ENCODE data around the gene REXO1. TPM values are rescaled to one million over a fixed set of nuclear protein-coding genes. Genes with fewer than 3 reads are reported as not detected.
A peak's percentile ranks its signal among the peaks of the same experiment; 100 is the strongest.

The REXO1 gene
- total and polyA plus RNA-seq, 2 experiments from 2014 or later, result 20.2 to 90.1 TPM

DNA sequence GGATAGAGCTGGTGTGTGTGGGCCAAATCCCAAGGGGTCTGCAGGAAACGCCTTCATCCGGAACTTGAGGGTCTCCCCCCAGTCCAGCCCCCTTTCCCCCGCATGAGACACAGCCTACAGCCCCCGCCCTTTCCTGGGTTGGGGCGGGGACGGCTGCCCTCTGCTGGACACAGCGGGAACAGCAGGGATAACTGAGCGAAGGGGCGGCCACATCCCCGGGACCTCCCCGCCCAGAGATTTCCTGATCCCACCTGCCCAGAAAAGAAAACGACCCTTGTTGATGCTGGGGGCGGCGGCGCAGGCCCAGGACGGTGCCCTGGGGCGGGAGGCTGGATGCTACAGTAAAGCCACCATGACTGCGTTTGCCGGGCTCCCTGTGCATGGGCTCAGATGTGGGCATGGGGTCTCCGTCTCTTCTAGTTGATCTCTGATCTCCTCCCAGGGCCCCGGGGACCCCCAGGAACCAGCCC is 80.8 kb downstream of the REXO1 start:
- H3F3A ChIP-seq (replicated peaks; ENCODE audit: low read depth), result 0 out of 2 replicates have a peak, but pooled peaks cover 2% of the 10 kb centered on the region
- H3K27me3 Mint-ChIP-seq (ENCODE audit: insufficient read depth, low read depth, poor library complexity), result peaks cover 81% of the 10 kb centered on the region
- H2AFZ ChIP-seq, result no peak overlapping the region
- no peak for DNase-seq (ENCODE audit: low spot score)
- H3K36me3 ChIP-seq (ENCODE audit: insufficient read depth), result no peaks in the 10 kb centered on the region
- peaks cover 29% of the 10 kb centered on the region for H3K9me3 Mint-ChIP-seq
- no peaks in the 10 kb centered on the region for H3K36me3 Mint-ChIP-seq (ENCODE audit: low read depth)
- H3K4me3 ChIP-seq, result 0 out of 2 replicates have a peak overlapping the region, but pooled peaks have one; percentile 12
- peaks cover 16% of the 10 kb centered on the region for H3K4me1 ChIP-seq (ENCODE audit: insufficient read depth)
- no peaks in the 10 kb centered on the region for H3K79me2 ChIP-seq (replicated peaks; ENCODE audit: insufficient read depth)
- peak; percentile 67 for ATAC-seq
- H4K20me1 ChIP-seq (replicated peaks; ENCODE audit: insufficient read depth), result peaks cover 7% of the 10 kb centered on the region
- no peak overlapping the region for H3K27ac ChIP-seq (ENCODE audit: low read depth)
- no peaks in the 10 kb centered on the region for H3K9me2 ChIP-seq (ENCODE audit: insufficient read depth)
- H3K4me1 Mint-ChIP-seq, result peaks cover 6% of the 10 kb centered on the region; the same call in 2 of the 3 replicates
- H3K4me2 ChIP-seq, result no peak overlapping the region; the same call in 1 of the 2 replicates
- no peak for TF ChIP-seq POLR2AphosphoS5 (IDR thresholded peaks at IDR 0.05; ENCODE audit: low read depth)
- TF ChIP-seq CTCF (conservative IDR thresholded peaks at IDR 0.05; ENCODE audit: low read depth in 2 of 2), result peak; percentile 87 to 90
- no peak for TF ChIP-seq CREB1 (CRISPR knock-in tag; IDR thresholded peaks at IDR 0.05; ENCODE audit: low read depth)
- TF ChIP-seq STAT1 (IDR thresholded peaks at IDR 0.05; ENCODE audit: unreplicated experiment), result no peak
- no peak for TF ChIP-seq ZNF114 (CRISPR knock-in tag; IDR thresholded peaks at IDR 0.05)
- TF ChIP-seq, protein P1, sequence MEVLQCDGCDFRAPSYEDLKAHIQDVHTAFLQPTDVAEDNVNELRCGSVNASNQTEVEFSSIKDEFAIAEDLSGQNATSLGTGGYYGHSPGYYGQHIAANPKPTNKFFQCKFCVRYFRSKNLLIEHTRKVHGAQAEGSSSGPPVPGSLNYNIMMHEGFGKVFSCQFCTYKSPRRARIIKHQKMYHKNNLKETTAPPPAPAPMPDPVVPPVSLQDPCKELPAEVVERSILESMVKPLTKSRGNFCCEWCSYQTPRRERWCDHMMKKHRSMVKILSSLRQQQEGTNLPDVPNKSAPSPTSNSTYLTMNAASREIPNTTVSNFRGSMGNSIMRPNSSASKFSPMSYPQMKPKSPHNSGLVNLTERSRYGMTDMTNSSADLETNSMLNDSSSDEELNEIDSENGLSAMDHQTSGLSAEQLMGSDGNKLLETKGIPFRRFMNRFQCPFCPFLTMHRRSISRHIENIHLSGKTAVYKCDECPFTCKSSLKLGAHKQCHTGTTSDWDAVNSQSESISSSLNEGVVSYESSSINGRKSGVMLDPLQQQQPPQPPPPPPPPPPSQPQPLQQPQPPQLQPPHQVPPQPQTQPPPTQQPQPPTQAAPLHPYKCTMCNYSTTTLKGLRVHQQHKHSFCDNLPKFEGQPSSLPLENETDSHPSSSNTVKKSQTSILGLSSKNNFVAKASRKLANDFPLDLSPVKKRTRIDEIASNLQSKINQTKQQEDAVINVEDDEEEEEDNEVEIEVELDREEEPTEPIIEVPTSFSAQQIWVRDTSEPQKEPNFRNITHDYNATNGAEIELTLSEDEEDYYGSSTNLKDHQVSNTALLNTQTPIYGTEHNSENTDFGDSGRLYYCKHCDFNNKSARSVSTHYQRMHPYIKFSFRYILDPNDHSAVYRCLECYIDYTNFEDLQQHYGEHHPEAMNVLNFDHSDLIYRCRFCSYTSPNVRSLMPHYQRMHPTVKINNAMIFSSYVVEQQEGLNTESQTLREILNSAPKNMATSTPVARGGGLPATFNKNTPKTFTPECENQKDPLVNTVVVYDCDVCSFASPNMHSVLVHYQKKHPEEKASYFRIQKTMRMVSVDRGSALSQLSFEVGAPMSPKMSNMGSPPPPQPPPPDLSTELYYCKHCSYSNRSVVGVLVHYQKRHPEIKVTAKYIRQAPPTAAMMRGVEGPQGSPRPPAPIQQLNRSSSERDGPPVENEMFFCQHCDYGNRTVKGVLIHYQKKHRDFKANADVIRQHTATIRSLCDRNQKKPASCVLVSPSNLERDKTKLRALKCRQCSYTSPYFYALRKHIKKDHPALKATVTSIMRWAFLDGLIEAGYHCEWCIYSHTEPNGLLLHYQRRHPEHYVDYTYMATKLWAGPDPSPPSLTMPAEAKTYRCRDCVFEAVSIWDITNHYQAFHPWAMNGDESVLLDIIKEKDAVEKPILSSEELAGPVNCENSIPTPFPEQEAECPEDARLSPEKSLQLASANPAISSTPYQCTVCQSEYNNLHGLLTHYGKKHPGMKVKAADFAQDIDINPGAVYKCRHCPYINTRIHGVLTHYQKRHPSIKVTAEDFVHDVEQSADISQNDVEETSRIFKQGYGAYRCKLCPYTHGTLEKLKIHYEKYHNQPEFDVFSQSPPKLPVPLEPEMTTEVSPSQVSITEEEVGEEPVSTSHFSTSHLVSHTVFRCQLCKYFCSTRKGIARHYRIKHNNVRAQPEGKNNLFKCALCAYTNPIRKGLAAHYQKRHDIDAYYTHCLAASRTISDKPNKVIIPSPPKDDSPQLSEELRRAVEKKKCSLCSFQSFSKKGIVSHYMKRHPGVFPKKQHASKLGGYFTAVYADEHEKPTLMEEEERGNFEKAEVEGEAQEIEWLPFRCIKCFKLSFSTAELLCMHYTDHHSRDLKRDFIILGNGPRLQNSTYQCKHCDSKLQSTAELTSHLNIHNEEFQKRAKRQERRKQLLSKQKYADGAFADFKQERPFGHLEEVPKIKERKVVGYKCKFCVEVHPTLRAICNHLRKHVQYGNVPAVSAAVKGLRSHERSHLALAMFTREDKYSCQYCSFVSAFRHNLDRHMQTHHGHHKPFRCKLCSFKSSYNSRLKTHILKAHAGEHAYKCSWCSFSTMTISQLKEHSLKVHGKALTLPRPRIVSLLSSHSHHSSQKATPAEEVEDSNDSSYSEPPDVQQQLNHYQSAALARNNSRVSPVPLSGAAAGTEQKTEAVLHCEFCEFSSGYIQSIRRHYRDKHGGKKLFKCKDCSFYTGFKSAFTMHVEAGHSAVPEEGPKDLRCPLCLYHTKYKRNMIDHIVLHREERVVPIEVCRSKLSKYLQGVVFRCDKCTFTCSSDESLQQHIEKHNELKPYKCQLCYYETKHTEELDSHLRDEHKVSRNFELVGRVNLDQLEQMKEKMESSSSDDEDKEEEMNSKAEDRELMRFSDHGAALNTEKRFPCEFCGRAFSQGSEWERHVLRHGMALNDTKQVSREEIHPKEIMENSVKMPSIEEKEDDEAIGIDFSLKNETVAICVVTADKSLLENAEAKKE (CRISPR knock-in tag; IDR thresholded peaks at IDR 0.05), result no peak
- H3K27ac Mint-ChIP-seq, result no peak overlapping the region
- H3K4me3 Mint-ChIP-seq, result no peak overlapping the region
- peaks cover 98% of the 10 kb centered on the region for H3K27me3 ChIP-seq (ENCODE audit: insufficient read depth)
